ENCODE results near the gene CMTM8.
A peak's percentile ranks its signal among the peaks of the same experiment; 100 is the strongest.
"Not testable (repeated sequence)": the region's sequence is repeated elsewhere in the genome, so short reads cannot be mapped to it uniquely, and the experiment has no call there.

The CMTM8 gene

DNA sequence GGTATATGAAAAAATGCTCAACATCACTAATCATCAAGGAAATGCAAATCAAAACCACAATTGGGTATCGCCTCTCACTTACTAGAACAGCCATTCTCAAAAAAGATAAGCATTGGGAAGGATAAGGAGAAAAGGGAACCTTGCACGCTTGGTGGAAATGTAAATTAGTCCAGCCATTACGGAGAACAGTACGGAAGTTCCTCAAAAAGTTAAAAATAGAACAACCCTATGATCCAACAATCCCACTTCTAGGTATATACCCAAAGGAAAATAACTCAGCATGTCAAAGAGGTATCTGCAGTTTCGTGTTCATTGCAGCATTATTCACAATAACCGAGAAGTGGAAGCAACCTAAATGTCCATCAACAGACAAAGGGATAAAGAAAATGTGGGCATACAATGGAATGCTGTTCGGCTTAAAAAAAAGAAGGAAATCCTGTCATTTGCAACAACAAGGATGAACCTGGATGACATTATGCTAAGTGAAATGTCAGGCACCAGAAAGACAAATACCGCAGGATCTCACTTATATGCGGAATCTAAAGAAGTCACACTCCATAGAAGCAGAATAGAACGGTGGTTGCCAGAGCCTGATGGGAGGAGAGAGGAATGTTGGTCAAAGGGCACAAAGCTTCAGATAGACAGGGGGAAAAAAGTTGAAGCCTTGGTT, 141.5 kb downstream of the CMTM8 start:
- TF ChIP-seq, protein P1, sequence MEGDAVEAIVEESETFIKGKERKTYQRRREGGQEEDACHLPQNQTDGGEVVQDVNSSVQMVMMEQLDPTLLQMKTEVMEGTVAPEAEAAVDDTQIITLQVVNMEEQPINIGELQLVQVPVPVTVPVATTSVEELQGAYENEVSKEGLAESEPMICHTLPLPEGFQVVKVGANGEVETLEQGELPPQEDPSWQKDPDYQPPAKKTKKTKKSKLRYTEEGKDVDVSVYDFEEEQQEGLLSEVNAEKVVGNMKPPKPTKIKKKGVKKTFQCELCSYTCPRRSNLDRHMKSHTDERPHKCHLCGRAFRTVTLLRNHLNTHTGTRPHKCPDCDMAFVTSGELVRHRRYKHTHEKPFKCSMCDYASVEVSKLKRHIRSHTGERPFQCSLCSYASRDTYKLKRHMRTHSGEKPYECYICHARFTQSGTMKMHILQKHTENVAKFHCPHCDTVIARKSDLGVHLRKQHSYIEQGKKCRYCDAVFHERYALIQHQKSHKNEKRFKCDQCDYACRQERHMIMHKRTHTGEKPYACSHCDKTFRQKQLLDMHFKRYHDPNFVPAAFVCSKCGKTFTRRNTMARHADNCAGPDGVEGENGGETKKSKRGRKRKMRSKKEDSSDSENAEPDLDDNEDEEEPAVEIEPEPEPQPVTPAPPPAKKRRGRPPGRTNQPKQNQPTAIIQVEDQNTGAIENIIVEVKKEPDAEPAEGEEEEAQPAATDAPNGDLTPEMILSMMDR (IDR thresholded peaks at IDR 0.05; ENCODE audit: low read depth, low read length): no peak
- no peak overlapping the region for H3K4me3 ChIP-seq (ENCODE audit: low read depth, low read length)

DNA sequence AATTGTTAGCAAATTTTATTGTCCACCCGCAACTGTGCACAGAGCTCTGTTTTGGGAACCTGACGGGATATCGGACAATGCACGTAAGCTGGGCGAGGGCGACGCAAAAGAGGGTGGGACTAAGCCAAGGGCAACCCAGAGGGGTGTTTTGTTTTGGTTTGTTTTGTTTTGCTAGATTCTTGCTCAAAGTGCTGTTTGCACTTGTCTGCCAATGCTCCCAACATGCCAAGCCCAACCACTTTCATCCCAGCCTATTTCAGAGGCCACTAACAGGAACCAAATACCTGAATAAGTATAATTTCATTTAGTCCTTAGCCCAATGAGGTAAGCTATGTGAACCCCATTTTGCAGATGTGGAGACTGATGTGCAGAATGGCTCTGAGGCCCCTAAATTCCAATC, 143.4 kb downstream of the CMTM8 start:
- H3K4me3 ChIP-seq (ENCODE audit: low read depth, low read length): no peak overlapping the region
- TF ChIP-seq, protein P1 (IDR thresholded peaks at IDR 0.05; ENCODE audit: low read depth, low read length): no peak

DNA sequence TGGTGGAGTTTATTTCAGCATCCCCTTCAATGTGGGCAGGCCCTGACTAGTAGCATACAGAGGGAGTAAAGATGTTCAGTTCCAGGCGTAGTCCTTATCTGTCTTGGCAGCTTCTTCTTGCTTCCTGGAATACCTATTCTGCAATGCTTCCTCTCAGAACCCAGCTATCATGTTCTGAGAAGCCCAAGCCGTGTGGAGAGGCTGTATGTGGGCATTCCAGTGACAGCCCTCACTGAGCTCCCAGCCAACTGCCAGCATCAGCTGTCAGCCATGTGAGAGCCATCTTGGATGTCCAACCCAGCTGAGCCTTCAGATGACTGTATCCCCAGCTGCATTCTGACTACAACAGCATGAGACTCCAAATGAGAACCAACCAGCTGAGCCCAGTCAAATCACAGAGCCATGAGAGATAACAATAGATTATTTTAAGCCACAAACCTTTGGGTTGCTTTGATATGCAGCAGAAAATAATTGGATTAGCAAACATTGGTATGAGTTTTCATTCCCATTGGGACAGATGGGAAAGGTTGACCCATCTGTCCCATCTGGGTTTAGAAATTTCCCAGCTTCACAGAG, 144.7 kb downstream of the CMTM8 start:
- TF ChIP-seq, protein P1 (IDR thresholded peaks at IDR 0.05; ENCODE audit: low read depth, low read length): no peak
- H3K4me3 ChIP-seq (ENCODE audit: low read depth, low read length): no peak overlapping the region

DNA sequence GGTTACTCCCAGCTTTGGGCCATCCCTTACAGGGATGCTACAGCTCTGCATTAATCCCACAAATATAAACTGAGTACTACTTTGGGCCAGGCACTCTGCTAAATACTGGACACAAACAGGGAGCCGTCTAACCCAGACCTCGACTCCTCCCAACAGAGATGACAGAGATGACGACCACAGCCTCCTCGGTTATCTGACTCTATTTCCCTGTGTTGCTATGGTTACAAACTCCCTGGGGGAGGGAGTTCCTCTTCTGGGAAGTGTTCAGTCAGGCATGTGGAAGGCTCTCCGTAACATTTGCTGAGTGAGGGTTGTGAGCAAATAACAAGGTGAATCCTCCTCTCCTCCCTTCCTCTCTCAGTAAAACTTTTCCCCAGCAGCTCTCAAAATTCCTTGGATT, 146.5 kb downstream of the CMTM8 start:
- TF ChIP-seq, protein P1 (IDR thresholded peaks at IDR 0.05; ENCODE audit: low read depth, low read length): no peak
- no peak overlapping the region for H3K4me3 ChIP-seq (ENCODE audit: low read depth, low read length)

DNA sequence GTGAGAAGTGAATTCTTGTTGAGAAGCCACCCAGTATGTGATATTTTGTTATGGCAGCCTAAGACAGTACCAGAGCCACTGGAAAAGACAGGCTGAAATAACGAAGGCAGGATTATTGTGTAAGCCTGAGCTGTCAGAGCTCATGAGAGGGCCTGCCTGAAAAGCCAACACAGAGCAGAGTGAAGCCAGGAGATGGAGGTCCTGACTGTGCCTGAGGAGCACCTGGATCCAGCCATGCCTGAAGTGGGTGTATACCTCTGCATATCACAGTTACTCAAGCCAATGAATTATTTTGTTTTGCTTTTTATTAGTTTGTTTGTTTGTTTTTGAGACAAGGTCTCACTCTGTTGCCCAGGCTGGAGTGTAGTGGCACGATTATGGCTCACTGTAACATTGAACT, 149.0 kb downstream of the CMTM8 start:
- no peak overlapping the region for H3K4me3 ChIP-seq (ENCODE audit: low read depth, low read length)
- TF ChIP-seq, protein P1 (IDR thresholded peaks at IDR 0.05; ENCODE audit: low read depth, low read length): no peak

DNA sequence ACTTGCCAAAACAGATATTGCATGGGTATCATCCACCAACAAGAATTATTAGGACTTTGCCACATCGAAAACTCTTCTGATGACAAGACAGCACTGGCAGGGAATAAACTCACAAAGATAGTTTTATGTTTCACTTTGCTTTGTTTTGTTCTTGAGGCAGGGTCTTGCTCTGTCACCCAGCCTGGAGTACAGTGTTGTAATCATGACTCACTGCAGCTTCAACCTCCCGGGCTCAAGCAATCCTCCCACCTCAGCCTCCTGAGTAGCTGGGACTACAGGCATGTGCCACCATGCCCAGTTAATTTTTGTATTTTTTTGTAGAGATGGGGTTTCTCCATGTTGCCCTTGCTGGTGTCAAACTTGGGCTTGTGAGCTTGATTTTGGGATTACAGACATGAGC, 151.1 kb downstream of the CMTM8 start:
- not testable (repeated sequence) for H3K4me3 ChIP-seq (ENCODE audit: low read depth, low read length)

DNA sequence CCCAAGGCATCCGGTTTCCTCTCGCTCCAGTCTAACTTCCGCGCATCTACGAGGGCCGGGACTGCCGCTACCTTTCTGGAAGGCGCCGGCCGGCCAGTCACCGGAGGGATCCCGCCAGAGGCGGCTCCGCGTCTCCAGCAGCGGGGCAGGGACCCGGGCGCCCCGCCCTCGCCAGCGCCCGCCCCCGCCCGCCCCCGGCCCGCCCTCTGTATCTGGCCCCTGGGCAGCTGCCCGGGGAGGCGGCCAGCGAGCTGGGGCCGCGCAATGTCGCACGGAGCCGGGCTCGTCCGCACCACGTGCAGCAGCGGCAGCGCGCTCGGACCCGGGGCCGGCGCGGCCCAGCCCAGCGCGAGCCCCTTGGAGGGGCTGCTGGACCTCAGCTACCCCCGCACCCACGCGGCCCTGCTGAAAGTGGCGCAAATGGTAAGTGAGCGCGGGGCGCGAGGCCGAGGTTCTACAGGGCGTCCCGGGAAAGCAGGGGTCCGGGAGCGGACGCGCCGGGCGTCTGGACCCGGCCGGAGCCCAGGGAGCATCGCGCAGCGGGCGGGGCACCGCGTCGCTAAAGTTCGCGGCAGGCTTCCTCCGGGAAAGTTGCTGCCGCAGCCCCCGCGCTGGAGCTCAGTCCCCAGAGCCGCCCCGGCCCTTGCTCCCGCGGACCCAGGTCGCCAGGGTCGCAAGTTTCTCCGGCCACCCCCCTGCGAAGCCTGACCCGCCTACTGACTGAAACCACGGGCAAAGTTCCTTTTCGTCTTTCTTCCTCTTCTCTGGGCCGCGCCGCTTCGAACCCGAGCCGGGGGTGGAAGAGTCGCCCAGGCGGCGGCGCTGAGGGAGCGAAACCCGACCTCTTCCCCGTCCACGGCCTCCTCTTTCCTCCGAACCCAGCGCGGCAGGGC, 153.4 kb downstream of the CMTM8 start, which contains the start of gene CMTM7:
Gene CMTM7 (plus strand): TSS at position 211 of the 893 bp plus-strand sequence. CDS start 54 bp downstream, at position 265.
- H3K4me3 ChIP-seq (ENCODE audit: low read depth, low read length): peak within 1 kb of the TSS; percentile 80
- TF ChIP-seq, protein P1 (IDR thresholded peaks at IDR 0.05; ENCODE audit: low read depth, low read length): no peak

All from WI38 (cell line).